H1 (cell line): ENCODE measurements around the gene SELENOS. TPM values are rescaled to one million over a fixed set of nuclear protein-coding genes. Genes with fewer than 3 reads are reported as not detected.

Experiments used
- CTCF ChIA-PET: fragments of 300-600 bp; sonication (Branson Sonifier 250); formaldehyde crosslinking; loops from one replicate; lab custom pipeline; 2021; ENCODE audit not compliant: partially characterized antibody; lab: Charles Lee
- POLR2A ChIA-PET: fragments of 300-600 bp; sonication (Branson Sonifier 250); formaldehyde crosslinking; loops from one replicate; lab custom pipeline; 2021; ENCODE audit warnings: inconsistent platforms; ENCODE audit not compliant: partially characterized antibody; lab: Charles Lee
- DNase-seq, 2 experiments: peaks; one replicate each; pipeline versions ENCODE4 v3.0.0 to v3.0.0-alpha.2; 2010 to 2022; ENCODE audit warnings: low spot score in 2 of 2, low read depth in 1 of 2, mixed read lengths in 1 of 2
- FAIRE-seq: peaks from 2 replicates; lab custom pipeline; 2011; peaks lifted over from hg19 to GRCh38; lab: Jason Lieb, UNC
- H2AFZ ChIP-seq: 2 replicates; pipeline ENCODE4 v1.8.1; 2012; ENCODE audit warnings: low read length, inconsistent platforms
- H2AK5ac ChIP-seq: 2 replicates; pipeline ENCODE4 v1.6.1; 2013; ENCODE audit warnings: low read depth, low read length
- H2BK120ac ChIP-seq: replicated peaks from 2 replicates; pipeline ENCODE3; 2013; ENCODE audit warnings: low read depth, low read length, inconsistent platforms
- H2BK12ac ChIP-seq: 2 replicates; pipeline ENCODE4 v1.6.1; 2013; ENCODE audit warnings: low read depth, low read length
- H2BK15ac ChIP-seq: 2 replicates; pipeline ENCODE4 v1.6.1; 2013; ENCODE audit warnings: low read length
- H2BK20ac ChIP-seq: 2 replicates; pipeline ENCODE4 v1.6.1; 2013; ENCODE audit warnings: low read length
- H2BK5ac ChIP-seq: 2 replicates; pipeline ENCODE4 v1.6.1; 2013; ENCODE audit warnings: low read depth, low read length
- H3K14ac ChIP-seq: 2 replicates; pipeline ENCODE4 v1.6.1; 2013; ENCODE audit warnings: inconsistent platforms; ENCODE audit not compliant: insufficient read length
- H3K18ac ChIP-seq: 2 replicates; pipeline ENCODE4 v1.6.1; 2013; ENCODE audit warnings: low read length; ENCODE audit errors: extremely low read depth
- H3K23ac ChIP-seq: 2 replicates; pipeline ENCODE4 v1.6.1; 2013; ENCODE audit warnings: inconsistent platforms; ENCODE audit not compliant: insufficient read length
- H3K23me2 ChIP-seq: 2 replicates; pipeline ENCODE4 v1.6.1; 2013; ENCODE audit warnings: low read depth, low read length
- H3K27ac ChIP-seq: 2 replicates; pipeline ENCODE4 v1.6.1; 2011; ENCODE audit warnings: low read depth, low read length, inconsistent platforms
- H3K27me3 ChIP-seq, 4 experiments: replicated peaks in 1 of 4; 1 replicate in 1 of 4; 2 replicates in 3 of 4; pipeline versions ENCODE4 v1.6.1 to v1.8.1; 2011 to 2013; ENCODE audit warnings: low read length in 3 of 4, mild to moderate bottlenecking in 3 of 4, inconsistent platforms in 2 of 4, mixed read lengths in 2 of 4, moderate library complexity in 1 of 4; ENCODE audit not compliant: control insufficient read depth in 3 of 4, insufficient read depth in 3 of 4; ENCODE audit errors: extremely low read depth in 1 of 4
- H3K36me3 ChIP-seq, 4 experiments: 2 replicates each; pipeline versions ENCODE4 v1.6.1 to v1.8.1; 2011 to 2013; ENCODE audit warnings: mild to moderate bottlenecking in 4 of 4, low read length in 3 of 4, moderate library complexity in 2 of 4, control low read depth in 1 of 4, inconsistent platforms in 1 of 4; ENCODE audit not compliant: insufficient read depth in 4 of 4, control insufficient read depth in 2 of 4
- H3K4ac ChIP-seq: replicated peaks from 2 replicates; pipeline ENCODE3; 2013; ENCODE audit warnings: low read length, low read depth, mixed read lengths, inconsistent platforms; ENCODE audit not compliant: insufficient read length
- H3K4me1 ChIP-seq, 4 experiments: replicated peaks in 1 of 4; 1 replicate in 1 of 4; 2 replicates in 3 of 4; pipeline versions ENCODE4 v1.6.1 to v1.8.1; 2011 to 2013; ENCODE audit warnings: low read length in 3 of 4, inconsistent platforms in 2 of 4, mixed read lengths in 1 of 4; ENCODE audit not compliant: insufficient read depth in 4 of 4, control insufficient read depth in 3 of 4
- H3K4me2 ChIP-seq, 2 experiments: 2 replicates each; pipeline versions ENCODE4 v1.6.1 to v1.8.1; 2011 to 2013; ENCODE audit warnings: low read depth in 2 of 2, low read length in 2 of 2, control low read depth in 1 of 2, inconsistent platforms in 1 of 2, mild to moderate bottlenecking in 1 of 2; ENCODE audit not compliant: insufficient read depth in 1 of 2
- H3K4me3 ChIP-seq, 4 experiments: fragments of 200-600, 300-600 bp in 1 of 4; sonication (generic), shearing (Covaris generic), sonication (Bioruptor Twin) in 1 of 4; 2 replicates each; pipeline versions ENCODE4 v1.5.1 to v1.8.1; 2011 to 2016; ENCODE audit warnings: low read length in 4 of 4, low read depth in 3 of 4, control low read depth in 2 of 4, inconsistent platforms in 2 of 4, mild to moderate bottlenecking in 2 of 4, mixed read lengths in 1 of 4, moderate library complexity in 1 of 4; ENCODE audit not compliant: insufficient read depth in 2 of 4; ENCODE audit errors: extremely low read depth in 1 of 4
- H3K56ac ChIP-seq: replicated peaks from 2 replicates; pipeline ENCODE3; 2013; ENCODE audit warnings: low read depth, mild to moderate bottlenecking, mixed read lengths, low read length, inconsistent platforms; ENCODE audit not compliant: insufficient read length
- H3K79me1 ChIP-seq: 2 replicates; pipeline ENCODE4 v1.6.1; 2013; ENCODE audit warnings: low read depth, low read length, control low read depth
- H3K79me2 ChIP-seq, 2 experiments: 2 replicates each; pipeline versions ENCODE4 v1.6.1 to v1.8.1; 2012 to 2013; ENCODE audit warnings: low read length in 2 of 2, mild to moderate bottlenecking in 2 of 2, inconsistent platforms in 1 of 2; ENCODE audit not compliant: insufficient read depth in 2 of 2, control insufficient read depth in 1 of 2
- H3K9ac ChIP-seq, 4 experiments: replicated peaks in 1 of 4; 1 replicate in 1 of 4; 2 replicates in 3 of 4; pipeline versions ENCODE4 v1.6.1 to v1.8.1; 2011 to 2013; ENCODE audit warnings: low read depth in 3 of 4, low read length in 3 of 4, control low read depth in 2 of 4, mild to moderate bottlenecking in 2 of 4, moderate library complexity in 2 of 4, inconsistent platforms in 1 of 4; ENCODE audit errors: extremely low read depth in 1 of 4
- H3K9me3 ChIP-seq, 2 experiments: 2 replicates each; pipeline versions ENCODE4 v1.6.1 to v1.8.1; 2012 to 2013; ENCODE audit warnings: mild to moderate bottlenecking in 2 of 2, moderate library complexity in 2 of 2, control low read depth in 1 of 2, inconsistent platforms in 1 of 2, low read depth in 1 of 2, low read length in 1 of 2, mixed read lengths in 1 of 2; ENCODE audit not compliant: insufficient read depth in 2 of 2
- H4K20me1 ChIP-seq, 2 experiments: replicated peaks in 1 of 2; 2 replicates each; pipeline versions ENCODE3 to v1.8.1; 2011 to 2013; ENCODE audit warnings: inconsistent platforms in 2 of 2, low read length in 2 of 2, mild to moderate bottlenecking in 1 of 2; ENCODE audit not compliant: insufficient read depth in 2 of 2, control insufficient read depth in 1 of 2
- H4K5ac ChIP-seq: 2 replicates; pipeline ENCODE4 v1.6.1; 2013; ENCODE audit warnings: low read length, low read depth, mixed read lengths, inconsistent platforms; ENCODE audit not compliant: insufficient read length
- H4K8ac ChIP-seq: 2 replicates; pipeline ENCODE4 v1.8.0; 2013; ENCODE audit warnings: mild to moderate bottlenecking, moderate library complexity, low read length, inconsistent platforms; ENCODE audit not compliant: insufficient read depth; ENCODE audit errors: extremely low read depth
- H4K91ac ChIP-seq: replicated peaks from 2 replicates; pipeline ENCODE3; 2013; ENCODE audit warnings: low read length, mixed read lengths, inconsistent platforms; ENCODE audit not compliant: insufficient read length
- ASH2L ChIP-seq: fragments of 200-600, 300-600 bp; sonication (generic); IDR thresholded peaks from one replicate; pipeline ENCODE4 v1.7.1; 2017; ENCODE audit warnings: low read length
- KDM1A ChIP-seq: fragments of 200-600, 300-600 bp; sonication (generic); IDR thresholded peaks from 2 replicates; pipeline ENCODE4 v1.7.1; 2016; ENCODE audit warnings: mild to moderate bottlenecking, low read length, borderline replicate concordance
- NANOG ChIP-seq: IDR thresholded peaks from 2 replicates; pipeline ENCODE4 v1.6.1; 2011; ENCODE audit warnings: low read length, low read depth, mild to moderate bottlenecking, inconsistent platforms; ENCODE audit not compliant: insufficient read depth, poor library complexity, severe bottlenecking
- POLR2A ChIP-seq, 2 experiments: IDR thresholded peaks; 1 replicate in 1 of 2; 2 replicates in 1 of 2; pipeline ENCODE4 v1.6.1; 2011; ENCODE audit warnings: low read depth in 2 of 2, low read length in 2 of 2, mild to moderate bottlenecking in 2 of 2; ENCODE audit errors: control extremely low read depth in 1 of 2
- RXRA ChIP-seq: IDR thresholded peaks from 2 replicates; pipeline ENCODE4 v1.6.1; 2011; ENCODE audit warnings: low read depth, mild to moderate bottlenecking, low read length, moderate library complexity; ENCODE audit not compliant: insufficient read depth
- SIN3A ChIP-seq, 2 experiments: IDR thresholded peaks in 1 of 2; conservative IDR thresholded peaks in 1 of 2; 2 replicates each; pipeline ENCODE4 v1.6.1; 2011 to 2012; ENCODE audit warnings: low read length in 2 of 2, improper control_type of control experiment in 1 of 2, low read depth in 1 of 2, mild to moderate bottlenecking in 1 of 2
- SP1 ChIP-seq: IDR thresholded peaks from 2 replicates; pipeline ENCODE4 v1.6.1; 2011; ENCODE audit warnings: low read depth, low read length
- SP4 ChIP-seq: IDR thresholded peaks from 2 replicates; pipeline ENCODE4 v1.6.1; 2012; ENCODE audit warnings: low read length, inconsistent platforms
- SUZ12 ChIP-seq: fragments of 200-600 bp; sonication (generic); IDR thresholded peaks from 2 replicates; pipeline ENCODE4 v1.6.1; 2012; ENCODE audit warnings: mild to moderate bottlenecking, inconsistent platforms, low read length, moderate library complexity, mixed read lengths
- polyA plus RNA-seq, 7 experiments: library from polyadenylated mRNA; depleted of rRNA in 3 of 7; stranded (reverse) in 5 of 7; unstranded in 2 of 7; fragments of >200 nt in 5 of 7; fragments of 200-250 nt in 2 of 7; gene quantifications; 1 replicate in 5 of 7; 2 replicates in 1 of 7; 4 replicates in 1 of 7; pipeline versions ENCODE4 v1.2.1 to v1.2.3, GENCODE V29; 2011 to 2013; ENCODE audit warnings: missing spikeins in 2 of 7, mixed read lengths in 2 of 7
- total RNA-seq: library from RNA; stranded (reverse); fragmentation: NEBNext Ultra II Directional; extraction: Animal tissue kit (Norgen Biotek cat#: 25700); gene quantifications from 2 replicates; pipeline ENCODE4 v1.2.1, GENCODE V29; 2021
- TF ChIP-seq, protein P1 (sequence below): IDR thresholded peaks from 2 replicates; pipeline ENCODE4 v1.6.1; 2011; ENCODE audit warnings: low read depth, mild to moderate bottlenecking, low read length; ENCODE audit not compliant: insufficient read depth
- TF ChIP-seq, protein P2 (sequence below): IDR thresholded peaks from 2 replicates; pipeline ENCODE4 v1.6.1; 2011; ENCODE audit warnings: low read length, improper control_type of control experiment
- TF ChIP-seq, protein P3 (sequence below): IDR thresholded peaks from 2 replicates; pipeline ENCODE4 v1.6.1; 2012; ENCODE audit warnings: low read length, inconsistent platforms

The SELENOS gene
- total and polyA plus RNA-seq, 2 of the 8 experiments (the other 6 are each of a cell fraction or from before 2014, with no cell fraction given): 45.1 to 46.0 TPM

DNA sequence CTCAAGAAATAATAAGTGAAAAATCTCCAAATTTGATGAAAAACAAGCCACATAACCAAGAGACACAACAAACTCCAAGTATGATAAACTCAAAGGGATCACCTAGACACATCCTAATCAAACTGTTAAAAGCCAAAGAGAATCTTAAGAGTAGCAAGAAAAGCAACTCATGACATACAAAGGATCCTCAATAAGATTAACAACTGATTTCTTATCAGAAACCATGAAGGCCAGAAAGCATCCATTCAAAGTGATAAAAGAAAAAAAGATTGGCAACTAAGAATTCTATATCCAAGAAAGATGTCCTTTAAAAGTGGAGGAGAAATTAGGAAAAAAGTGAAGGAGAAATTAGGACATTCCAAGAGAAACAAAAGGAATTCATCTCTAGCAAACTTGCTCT lies 49.0 kb downstream of the SELENOS start:
- no peak for FAIRE-seq
- POLR2A ChIA-PET: no interaction called here
- TF ChIP-seq, protein P1, sequence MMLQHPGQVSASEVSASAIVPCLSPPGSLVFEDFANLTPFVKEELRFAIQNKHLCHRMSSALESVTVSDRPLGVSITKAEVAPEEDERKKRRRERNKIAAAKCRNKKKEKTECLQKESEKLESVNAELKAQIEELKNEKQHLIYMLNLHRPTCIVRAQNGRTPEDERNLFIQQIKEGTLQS: no peak
- no peak for TF ChIP-seq SP4
- no peak for TF ChIP-seq ASH2L
- TF ChIP-seq RXRA: no peak
- TF ChIP-seq SP1: no peak
- TF ChIP-seq, protein P2, sequence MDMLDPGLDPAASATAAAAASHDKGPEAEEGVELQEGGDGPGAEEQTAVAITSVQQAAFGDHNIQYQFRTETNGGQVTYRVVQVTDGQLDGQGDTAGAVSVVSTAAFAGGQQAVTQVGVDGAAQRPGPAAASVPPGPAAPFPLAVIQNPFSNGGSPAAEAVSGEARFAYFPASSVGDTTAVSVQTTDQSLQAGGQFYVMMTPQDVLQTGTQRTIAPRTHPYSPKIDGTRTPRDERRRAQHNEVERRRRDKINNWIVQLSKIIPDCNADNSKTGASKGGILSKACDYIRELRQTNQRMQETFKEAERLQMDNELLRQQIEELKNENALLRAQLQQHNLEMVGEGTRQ: no peak
- TF ChIP-seq, protein P3, sequence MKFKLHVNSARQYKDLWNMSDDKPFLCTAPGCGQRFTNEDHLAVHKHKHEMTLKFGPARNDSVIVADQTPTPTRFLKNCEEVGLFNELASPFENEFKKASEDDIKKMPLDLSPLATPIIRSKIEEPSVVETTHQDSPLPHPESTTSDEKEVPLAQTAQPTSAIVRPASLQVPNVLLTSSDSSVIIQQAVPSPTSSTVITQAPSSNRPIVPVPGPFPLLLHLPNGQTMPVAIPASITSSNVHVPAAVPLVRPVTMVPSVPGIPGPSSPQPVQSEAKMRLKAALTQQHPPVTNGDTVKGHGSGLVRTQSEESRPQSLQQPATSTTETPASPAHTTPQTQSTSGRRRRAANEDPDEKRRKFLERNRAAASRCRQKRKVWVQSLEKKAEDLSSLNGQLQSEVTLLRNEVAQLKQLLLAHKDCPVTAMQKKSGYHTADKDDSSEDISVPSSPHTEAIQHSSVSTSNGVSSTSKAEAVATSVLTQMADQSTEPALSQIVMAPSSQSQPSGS: no peak
- TF ChIP-seq SIN3A (conservative IDR thresholded peaks at IDR 0.05 in 1 of 2, IDR thresholded peaks at IDR 0.05 in 1 of 2; ENCODE audit: low read depth in 1 of 2, low read length in 2 of 2): no peak
- no peak for TF ChIP-seq SUZ12
- no peak for TF ChIP-seq KDM1A
- no peak for TF ChIP-seq POLR2A (IDR thresholded peaks at IDR 0.05; ENCODE audit: control extremely low read depth in 1 of 2, low read depth in 2 of 2, low read length in 2 of 2)
- no peak for TF ChIP-seq NANOG

More for the DNA sequence above, 49.0 kb downstream of the SELENOS start:
- Histone ChIP-seq H2BK20ac (no peak overlapping the region), H3K23me2 (no peaks in the 10 kb centered on the region), H3K4me1 (peaks cover 0 to 4% (median under 1%) of the 10 kb centered on the region in 4 experiments; a peak in 2 of 7 replicates), H2AK5ac (no peak overlapping the region), H3K4me3 (no peak overlapping the region), H4K8ac (no peak overlapping the region), H2BK120ac (no peak overlapping the region), H3K27me3 (no peaks in the 10 kb centered on the region), H2BK5ac (no peak overlapping the region), H4K20me1 (peaks cover 15 to 25% of the 10 kb centered on the region in 2 experiments), H4K5ac (no peak overlapping the region), H3K23ac (no peak overlapping the region), H3K4ac (no peak overlapping the region), H3K79me2 (peaks cover 20 to 100% of the 10 kb centered on the region in 2 experiments), H3K36me3 (peaks cover 0 to 6% (median 2%) of the 10 kb centered on the region in 4 experiments; a peak in 1 of 8 replicates), H4K91ac (no peak overlapping the region), H3K14ac (no peak overlapping the region), H2AFZ (no peak overlapping the region), H3K56ac (no peak overlapping the region), H2BK12ac (no peak overlapping the region), H3K79me1 (peaks cover 23% of the 10 kb centered on the region), H3K9ac (no peak overlapping the region), H3K27ac (no peak overlapping the region), H3K4me2 (no peak overlapping the region), H3K9me3 (no peaks in the 10 kb centered on the region), H3K18ac (no peak overlapping the region), H2BK15ac (no peak overlapping the region)
- CTCF ChIA-PET: no interaction called here
- no peak for DNase-seq
